CD4-positive, alpha-beta T cell treated with Interferon alpha-2 for 1 hour (primary cell): Measurements from ENCODE around the gene EID2B.
A peak's percentile ranks its signal among the peaks of the same experiment; 100 is the strongest.

Source experiments
- DNase-seq, 2 donors: peaks; one replicate each; pipeline ENCODE4 v3.0.0-alpha.2; 2020 to 2022

Gene EID2B

DNA sequence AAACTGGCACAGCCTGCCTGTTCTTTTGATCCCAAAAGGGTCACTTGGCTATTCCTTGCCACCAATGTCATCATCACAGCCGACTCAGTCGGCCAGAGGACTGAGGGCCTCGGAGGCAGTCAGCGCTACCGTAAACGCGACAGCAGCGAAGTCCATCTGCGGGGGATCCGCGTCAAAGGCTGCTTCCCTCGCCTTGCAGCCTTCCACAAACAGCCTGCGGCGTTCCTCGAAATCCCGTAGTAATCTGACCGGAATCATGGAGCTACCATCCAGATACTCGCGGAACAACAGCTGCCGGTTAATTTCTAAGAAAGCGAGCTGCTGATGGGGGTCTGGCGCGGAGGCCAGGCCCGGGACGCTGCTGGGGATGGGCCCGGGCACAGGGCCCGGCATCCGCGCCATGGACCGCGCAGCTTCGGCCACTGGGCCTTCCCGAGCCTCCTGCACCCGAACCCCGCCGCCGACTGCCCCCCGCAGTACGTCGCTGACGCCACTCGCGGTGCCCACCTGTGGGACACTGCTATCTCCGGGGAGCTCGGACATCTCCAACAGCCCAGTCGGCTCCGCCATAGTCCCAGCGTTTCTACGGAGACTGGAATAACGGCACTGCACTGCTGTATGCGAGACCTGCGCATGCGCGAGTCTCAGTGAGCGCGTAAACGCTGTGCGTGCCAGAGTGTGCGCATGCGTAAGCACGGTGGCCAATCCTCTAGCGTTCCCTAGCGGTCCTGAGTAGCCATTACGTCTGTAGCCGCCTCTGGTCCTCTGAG lies at the start of gene EID2B:
Gene EID2B (minus strand): TSS at position 620 of the 770 bp plus-strand sequence. CDS start 50 bp downstream, at position 570.
- peak; percentile 94 to 96 for DNase-seq

DNA sequence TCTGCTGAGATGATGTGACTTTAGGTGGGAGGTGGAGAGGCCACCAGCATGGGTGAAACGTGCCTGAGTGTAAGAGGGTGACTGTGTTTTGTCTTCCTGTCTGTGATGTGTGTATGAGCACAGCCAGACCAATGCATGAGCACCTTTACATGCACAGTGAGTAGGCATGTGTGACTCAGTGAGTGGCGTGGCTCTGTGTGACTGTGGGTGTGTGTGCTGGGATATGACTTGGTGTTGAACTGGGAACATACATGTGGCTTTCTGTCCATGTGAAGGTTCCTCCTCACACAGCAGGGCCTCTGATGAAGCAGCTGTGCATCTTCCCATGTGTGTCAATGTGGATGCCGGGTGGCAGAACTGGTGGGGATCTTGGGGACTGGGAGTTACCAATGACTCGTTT lies 49.8 kb upstream of the EID2B start:
- DNase-seq, result no peak

DNA sequence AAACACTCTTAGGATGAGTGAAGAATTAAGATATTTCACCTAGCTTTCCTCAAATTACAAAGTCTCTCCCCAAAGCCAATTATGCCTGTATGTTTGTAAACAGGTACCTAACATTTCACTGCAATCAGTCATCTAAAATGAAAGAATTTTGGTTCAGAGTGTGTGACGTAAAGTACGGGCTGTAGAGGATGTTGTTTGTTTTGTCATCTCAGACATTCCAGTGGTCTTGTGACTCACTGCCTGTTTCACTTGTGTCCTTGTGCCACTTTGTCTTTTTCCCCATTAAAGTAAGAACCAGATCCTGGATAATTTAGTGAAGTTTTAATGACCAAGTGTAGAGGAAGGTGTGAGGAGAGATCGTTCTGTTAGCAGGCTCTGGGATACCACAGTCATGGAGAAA lies 36.0 kb upstream of the EID2B start:
- no peak for DNase-seq

- no peak for DNase-seq
Observed at GRCh38 chr19:39566064-39566463, 33.4 kb upstream of the EID2B start.

DNA sequence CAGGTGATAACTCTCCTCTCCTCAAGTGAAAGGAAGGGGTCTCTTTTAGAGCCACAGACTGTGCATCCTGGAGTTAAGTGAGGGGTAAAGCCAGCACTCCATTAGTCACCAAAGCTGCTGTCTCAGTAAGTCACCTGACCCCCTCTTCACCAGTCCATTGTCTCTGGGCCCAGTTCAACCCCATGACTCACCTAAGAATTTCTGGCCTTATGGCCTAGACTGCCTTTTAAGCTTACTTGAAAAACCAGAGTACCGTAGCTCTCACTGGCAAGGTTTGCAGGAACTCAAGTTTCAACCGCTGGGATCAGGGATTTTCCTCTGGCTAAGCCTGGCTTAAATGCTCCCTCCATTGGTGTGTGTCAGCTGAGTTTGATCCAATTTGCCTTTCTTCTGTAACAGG lies 30.8 kb upstream of the EID2B start:
- DNase-seq, result no peak

DNA sequence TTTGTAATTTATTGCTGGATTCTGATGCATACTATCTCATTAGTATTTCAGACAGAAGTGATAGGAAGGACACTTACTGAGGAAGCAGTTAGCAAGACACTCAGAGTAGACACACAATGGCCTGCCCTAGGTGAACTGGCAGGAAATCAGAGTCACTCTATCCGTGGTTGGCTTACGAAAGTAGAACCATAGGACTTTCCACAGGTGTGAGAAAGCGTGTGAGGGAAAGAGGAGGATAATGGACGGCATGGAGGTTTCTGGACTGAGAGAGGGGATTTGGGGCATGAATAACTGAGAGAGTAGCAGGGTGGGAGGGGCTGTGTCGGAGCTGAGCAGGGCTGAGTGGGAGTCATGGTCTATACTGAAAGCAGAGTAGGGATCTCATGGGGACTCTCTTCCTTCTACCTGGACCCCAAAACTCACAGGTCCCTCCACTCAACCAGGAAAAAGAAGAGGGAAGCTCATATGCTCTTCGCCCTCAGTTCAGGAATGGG lies 26.0 kb upstream of the EID2B start:
- DNase-seq, result peak in 1 of 2 donors; percentile 60

GRCh38 chr19:39557811-39558623 lies 25.4 kb upstream of the EID2B start:
- DNase-seq, result peak in 1 of 2 donors; percentile 69

DNA sequence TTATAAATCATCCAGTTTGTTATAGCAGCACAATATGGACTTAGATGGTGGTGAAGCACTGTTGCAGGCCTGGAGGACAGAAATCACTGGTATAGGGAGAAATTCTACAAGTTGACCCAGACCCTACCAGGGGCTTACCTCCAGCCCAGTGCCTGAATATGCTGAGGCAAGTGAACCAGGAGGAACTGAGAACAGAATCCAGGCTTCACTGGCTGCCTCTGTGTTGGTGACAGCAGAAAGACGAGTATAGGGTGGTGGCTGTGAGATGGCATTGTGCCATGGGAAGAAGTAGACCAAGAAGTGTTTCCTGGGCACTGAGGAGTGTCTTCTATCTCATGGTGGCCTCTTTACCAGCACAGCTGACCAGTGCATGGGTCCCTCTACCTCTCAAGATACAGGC lies 23.2 kb upstream of the EID2B start:
- DNase-seq, result no peak

- no peak for DNase-seq
Observed at GRCh38 chr19:39554701-39555311, 22.2 kb upstream of the EID2B start.

DNA sequence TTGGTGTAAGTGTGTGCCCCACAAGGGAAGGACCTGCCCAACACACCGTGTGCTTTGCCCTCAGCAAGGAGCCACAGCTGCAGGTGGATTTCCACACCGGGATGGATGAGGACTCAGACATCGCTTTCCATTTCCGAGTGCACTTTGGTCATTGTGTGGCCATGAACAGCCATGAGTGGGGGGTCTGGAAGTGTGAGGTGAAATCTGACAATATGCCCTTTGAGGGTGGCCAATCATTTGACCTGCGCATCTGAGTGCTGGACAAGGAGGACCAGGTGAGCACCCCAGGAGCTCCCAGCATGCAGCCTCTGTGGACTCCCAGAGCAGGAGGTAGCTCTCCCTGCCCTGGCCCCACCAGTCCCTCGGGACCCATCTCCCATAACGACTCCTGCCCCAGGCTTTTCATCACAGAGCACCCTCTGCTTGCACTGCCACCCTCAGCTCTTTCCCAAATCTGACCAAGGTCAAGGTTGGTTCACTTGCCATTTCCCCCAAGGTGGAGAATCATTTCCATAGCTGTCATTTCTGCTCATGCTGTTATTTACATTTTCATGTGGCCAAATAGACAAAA lies 20.5 kb upstream of the EID2B start:
- DNase-seq, result no peak

GRCh38 chr19:39550197-39550596 lies 17.5 kb upstream of the EID2B start:
- DNase-seq, result no peak

- no peak for DNase-seq
Observed at GRCh38 chr19:39546599-39546998, 13.9 kb upstream of the EID2B start.

DNA sequence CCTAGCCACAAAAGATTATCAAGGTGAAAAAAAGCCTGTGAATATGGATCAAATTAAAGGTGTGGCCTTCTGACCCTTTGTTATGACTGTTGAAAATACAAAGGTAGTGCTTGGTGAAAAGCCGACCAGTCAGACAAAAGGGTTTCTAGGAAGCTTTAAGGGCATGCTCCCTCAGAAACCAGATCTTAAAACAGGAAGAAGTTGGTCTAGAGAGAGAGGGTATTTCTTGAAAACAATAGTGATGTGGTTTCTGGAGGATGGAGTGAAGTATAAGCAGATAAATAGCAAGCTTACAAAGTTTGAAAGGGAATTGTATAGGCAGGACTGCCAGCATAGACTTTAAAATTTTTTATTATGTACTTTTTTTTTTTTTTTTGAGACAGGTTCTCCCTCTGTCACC lies 12.3 kb upstream of the EID2B start:
- DNase-seq, result peak in 1 of 2 donors; percentile 53

DNA sequence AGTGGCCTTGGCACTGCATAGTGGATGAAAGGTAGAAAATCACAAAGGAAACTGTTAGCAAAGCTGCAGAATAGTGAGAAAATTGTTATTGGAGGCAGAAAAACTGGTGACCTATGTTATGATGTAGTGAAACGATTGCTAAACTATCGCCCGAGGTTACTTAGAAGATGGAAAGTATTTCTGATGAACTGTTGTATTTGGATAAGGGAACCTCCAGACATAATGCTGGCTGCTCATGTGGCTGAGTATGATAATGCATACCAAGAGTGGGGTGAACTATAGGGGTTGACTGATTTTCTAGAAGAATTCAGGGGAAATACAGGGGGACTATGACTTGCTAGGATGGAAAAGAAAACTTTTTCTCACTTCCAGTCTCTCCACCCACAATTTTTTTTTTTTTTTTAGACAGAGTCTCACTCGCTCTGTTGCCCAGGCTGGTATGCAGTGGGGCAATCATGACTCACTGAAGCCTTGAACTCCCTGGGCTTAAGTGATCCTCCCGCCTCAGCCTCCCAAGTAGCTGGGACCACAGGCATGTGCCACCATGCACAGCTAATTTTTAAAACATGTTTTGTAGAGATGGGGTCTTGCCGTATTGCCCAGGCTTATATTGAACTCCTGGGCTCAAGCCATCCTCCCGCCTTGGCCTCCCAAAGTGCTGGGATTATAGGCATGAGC lies 11.7 kb upstream of the EID2B start:
- DNase-seq, result no peak

DNA sequence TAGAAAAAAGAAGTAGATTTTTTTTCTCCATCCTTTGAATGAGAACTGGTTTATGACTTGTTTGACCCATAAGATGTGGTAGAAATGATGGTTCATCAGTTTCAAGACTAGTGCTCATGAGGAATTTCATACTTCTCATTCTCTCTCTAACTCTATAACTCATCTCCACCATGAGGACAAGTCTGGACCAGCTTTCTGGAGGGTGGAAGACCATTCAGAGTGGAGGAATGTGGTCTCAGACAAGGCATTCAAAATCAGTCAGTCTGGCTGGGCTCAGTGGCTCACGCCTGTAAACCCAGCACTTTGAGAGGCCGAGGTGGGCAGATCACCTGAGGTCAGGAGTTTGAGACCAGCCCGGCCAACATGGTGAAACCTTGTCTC lies 10.8 kb upstream of the EID2B start:
- no peak for DNase-seq

DNA sequence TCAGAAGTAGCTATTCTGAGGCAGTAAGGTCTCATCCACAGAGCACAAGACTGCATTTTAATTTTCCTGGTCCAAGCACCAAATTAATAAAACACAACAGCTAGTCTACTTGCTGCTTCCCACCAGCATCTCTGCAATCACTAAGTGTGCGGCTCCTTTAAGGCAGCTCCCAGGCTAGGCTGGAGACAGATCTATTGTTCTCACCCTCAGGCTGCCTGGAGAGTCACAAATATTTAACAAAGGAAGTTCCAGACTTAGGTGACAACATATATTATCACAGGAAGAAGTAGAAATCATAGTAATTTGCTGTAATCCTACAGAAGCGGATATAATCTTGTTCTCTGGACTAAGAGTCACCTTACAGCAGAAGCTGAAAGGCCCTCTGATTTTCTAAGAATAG lies 9.6 kb upstream of the EID2B start:
- no peak for DNase-seq

GRCh38 chr19:39540333-39540673 lies 7.7 kb upstream of the EID2B start:
- DNase-seq, result no peak

DNA sequence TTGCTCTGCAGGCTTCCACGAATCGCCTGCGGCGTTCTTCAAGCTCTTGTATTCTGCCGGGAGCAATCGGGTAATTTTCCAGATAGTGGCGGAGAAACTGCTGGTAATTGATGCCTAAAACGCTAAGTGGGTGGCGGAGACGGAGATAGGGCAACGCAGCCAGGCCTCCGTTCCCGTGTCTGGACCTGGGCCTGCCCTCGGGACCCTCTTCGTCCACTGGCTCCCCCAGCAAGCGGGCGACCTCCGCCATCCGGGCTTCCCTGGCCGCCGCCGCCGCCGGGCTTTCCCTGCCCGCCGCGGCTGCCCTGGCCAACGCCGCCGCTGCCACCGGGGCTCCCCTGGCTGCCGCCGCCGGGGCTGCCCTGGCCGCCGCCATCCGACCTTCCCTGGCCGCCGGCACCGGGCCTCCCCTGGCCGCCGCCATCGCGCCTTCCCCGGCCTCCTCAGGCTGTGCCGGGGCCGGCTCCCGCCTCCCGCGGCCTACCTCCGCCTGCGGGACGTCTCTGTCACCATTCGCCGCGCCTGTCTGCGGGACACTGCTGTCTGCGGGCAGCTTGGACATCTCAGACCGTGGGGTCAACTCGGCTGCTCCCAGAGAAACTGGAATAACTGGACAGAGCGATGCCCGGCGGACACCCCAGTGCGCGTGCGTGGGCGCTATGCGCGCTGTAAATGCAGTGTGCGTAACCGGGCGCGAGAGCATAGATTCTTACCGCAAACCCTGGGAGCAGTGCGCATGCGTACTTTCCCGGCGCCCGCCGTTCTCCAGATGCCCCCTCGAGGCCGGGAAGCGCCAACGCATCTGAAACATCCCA lies 7.1 kb upstream of the EID2B start, which contains the start of gene EID2:
Gene EID2 (minus strand): TSS at position 644 of the 815 bp plus-strand sequence. CDS start 82 bp downstream, at position 562.
- peak; percentile 94 for DNase-seq

DNA sequence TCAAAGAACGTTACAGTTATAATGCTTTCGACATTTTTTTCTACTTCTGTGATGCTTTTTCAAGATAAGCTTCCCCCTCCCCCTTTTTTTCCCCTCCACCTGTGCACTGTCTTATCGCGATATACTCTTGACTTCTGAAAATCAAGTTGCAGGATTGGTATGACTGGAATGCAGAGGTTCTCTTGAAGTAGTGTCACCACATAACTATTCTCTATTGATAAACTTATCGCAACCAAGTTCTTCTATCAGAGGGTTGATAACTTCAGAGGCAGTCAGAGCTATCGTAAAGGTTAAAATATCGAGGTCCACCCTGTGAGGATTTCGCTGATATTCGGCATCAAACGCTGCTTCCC lies 6.5 kb upstream of the EID2B start:
- no peak for DNase-seq

DNA sequence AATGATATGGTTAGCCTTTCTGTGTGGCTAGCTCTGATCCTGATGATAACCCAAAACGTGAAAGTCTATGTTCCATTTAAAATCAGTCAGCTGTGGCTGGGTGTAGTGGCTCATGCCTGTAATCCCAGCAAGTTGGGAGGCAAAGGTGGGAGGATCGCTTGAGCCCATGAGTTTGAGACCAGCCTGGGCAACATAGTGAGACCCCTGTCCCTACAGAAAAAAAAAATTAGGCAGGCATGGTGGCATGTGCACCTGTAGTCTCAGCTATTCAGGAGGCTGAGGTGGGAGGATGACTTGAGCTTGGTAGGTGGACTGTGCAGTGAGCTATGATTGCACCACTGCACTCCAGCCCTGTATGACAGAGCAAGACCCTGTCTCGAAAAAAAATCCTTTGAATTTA lies 1.1 kb upstream of the EID2B start:
- DNase-seq, result no peak

GRCh38 chr19:39533003-39533512 lies 406 bp upstream of the EID2B start:
- DNase-seq, result no peak

DNA sequence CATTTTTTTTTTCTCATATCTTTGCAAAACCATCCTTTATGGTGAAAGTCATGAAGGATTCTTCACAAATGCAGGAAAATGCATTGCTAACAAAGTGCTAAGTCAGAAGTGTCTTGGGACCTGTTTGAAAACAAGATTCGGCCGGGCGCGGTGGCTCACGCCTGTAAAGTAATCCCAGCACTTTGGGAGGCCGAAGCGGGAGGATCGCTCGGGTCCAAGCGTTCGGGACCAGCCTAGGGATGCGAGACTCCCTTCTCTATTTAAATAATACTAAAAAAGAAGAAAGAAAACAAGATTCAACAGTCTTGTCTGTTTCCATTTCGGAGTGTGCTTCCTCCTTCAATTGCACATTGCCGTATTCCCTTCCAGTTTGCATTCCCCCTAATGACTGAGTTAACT lies 819 bp downstream of the EID2B start:
- DNase-seq, result no peak
